HEK293 (cell line): ENCODE data around the gene EPHB1.

Source experiments
- CTCF ChIA-PET: fragments of 350-600 bp; formaldehyde crosslinking; extraction: SDS; loops from one replicate; lab custom pipeline; 2021; ENCODE audit warnings: antibody characterized with exemption; lab: Yijun Ruan, JAX
- POLR2A ChIA-PET: fragments of 300-600 bp; formaldehyde crosslinking; extraction: SDS; loops from one replicate; lab custom pipeline; 2020; ENCODE audit warnings: antibody characterized with exemption, inconsistent platforms; lab: Yijun Ruan, JAX
- H3K27ac ChIP-seq: fragments of 200-500 bp; sonication (Bioruptor generic); 2 replicates; pipeline ENCODE4 v1.5.1; 2014; ENCODE audit warnings: low read depth, low read length, control low read depth, inconsistent platforms; ENCODE audit errors: extremely low read depth
- H3K36me3 ChIP-seq, 2 experiments: fragments of 200-500 bp in 1 of 2; sonication (Bioruptor generic) in 1 of 2; 1 replicate in 1 of 2; 2 replicates in 1 of 2; pipeline ENCODE4 v1.5.1; 2014 to 2017; ENCODE audit warnings: inconsistent platforms in 2 of 2, low read length in 2 of 2; ENCODE audit not compliant: control insufficient read depth in 2 of 2, insufficient read depth in 1 of 2
- H3K4me1 ChIP-seq: fragments of 200-500 bp; sonication (Bioruptor generic); 2 replicates; pipeline ENCODE4 v1.5.1; 2014; ENCODE audit warnings: mild to moderate bottlenecking, low read length, inconsistent platforms; ENCODE audit not compliant: control insufficient read depth, insufficient read depth
- H3K4me3 ChIP-seq: 2 replicates; pipeline ENCODE4 v1.5.1; 2011; ENCODE audit warnings: low read depth, mild to moderate bottlenecking, control low read depth, low read length, moderate library complexity
- H3K9me3 ChIP-seq: fragments of 200-500 bp; sonication (Bioruptor generic); 2 replicates; pipeline ENCODE4 v1.5.1; 2014; ENCODE audit warnings: low read depth, low read length, inconsistent platforms; ENCODE audit not compliant: control insufficient read depth, insufficient read depth
- BCL11A ChIP-seq: fragments of 450-650 bp; formaldehyde crosslinking; IDR thresholded peaks from 2 replicates; pipeline ENCODE4 v1.5.1; 2016; ENCODE audit warnings: low read depth, missing biosample characterization, missing genetic modification characterization
- GLIS2 ChIP-seq: fragments of 450-650 bp; formaldehyde crosslinking; IDR thresholded peaks from 2 replicates; pipeline ENCODE4 v1.5.1; 2016; ENCODE audit warnings: missing biosample characterization, missing genetic modification characterization
- IKZF3 ChIP-seq: fragments of 450-650 bp; IDR thresholded peaks from 2 replicates; pipeline ENCODE4 v1.5.0; 2018; ENCODE audit warnings: missing biosample characterization, mild to moderate bottlenecking, missing genetic modification characterization, moderate library complexity
- KLF16 ChIP-seq: fragments of 450-650 bp; formaldehyde crosslinking; IDR thresholded peaks from 2 replicates; pipeline ENCODE4 v1.5.1; 2017; ENCODE audit warnings: missing biosample characterization, missing genetic modification characterization
- OSR2 ChIP-seq: fragments of 450-650 bp; formaldehyde crosslinking; IDR thresholded peaks from 2 replicates; pipeline ENCODE4 v1.5.1; 2016; ENCODE audit warnings: missing biosample characterization, missing genetic modification characterization
- SALL2 ChIP-seq: fragments of 450-650 bp; formaldehyde crosslinking; IDR thresholded peaks from 2 replicates; pipeline ENCODE4 v1.5.0; 2017; ENCODE audit warnings: missing biosample characterization, mild to moderate bottlenecking, missing genetic modification characterization, borderline replicate concordance
- SCRT1 ChIP-seq: fragments of 450-650 bp; formaldehyde crosslinking; IDR thresholded peaks from 2 replicates; pipeline ENCODE4 v1.5.1; 2016; ENCODE audit warnings: missing biosample characterization, missing genetic modification characterization, borderline replicate concordance
- SETDB1 ChIP-seq: IDR thresholded peaks from one replicate; pipeline ENCODE4 v1.6.1; 2017; ENCODE audit warnings: mild to moderate bottlenecking, low read length, moderate library complexity, mixed read lengths; ENCODE audit not compliant: insufficient read length
- ZNF2 ChIP-seq: fragments of 450-650 bp; formaldehyde crosslinking; IDR thresholded peaks from 2 replicates; pipeline ENCODE4 v1.5.1; 2016; ENCODE audit warnings: missing biosample characterization, missing genetic modification characterization
- ZNF37A ChIP-seq: fragments of 450-650 bp; IDR thresholded peaks from 2 replicates; pipeline ENCODE4 v1.5.1; 2018; ENCODE audit warnings: missing biosample characterization, missing genetic modification characterization
- ZNF423 ChIP-seq: fragments of 450-650 bp; formaldehyde crosslinking; IDR thresholded peaks from 2 replicates; pipeline ENCODE4 v1.5.1; 2016; ENCODE audit warnings: missing biosample characterization, missing genetic modification characterization
- ZNF433 ChIP-seq: fragments of 450-650 bp; formaldehyde crosslinking; IDR thresholded peaks from 2 replicates; pipeline ENCODE4 v1.5.1; 2016; ENCODE audit warnings: missing biosample characterization, missing genetic modification characterization, low read depth
- ZNF473 ChIP-seq: fragments of 450-650 bp; formaldehyde crosslinking; IDR thresholded peaks from 2 replicates; pipeline ENCODE4 v1.5.1; 2017; ENCODE audit warnings: missing biosample characterization, missing genetic modification characterization
- ZNF501 ChIP-seq: fragments of 450-650 bp; formaldehyde crosslinking; IDR thresholded peaks from 2 replicates; pipeline ENCODE4 v1.5.1; 2016; ENCODE audit warnings: missing biosample characterization, missing genetic modification characterization
- ZNF510 ChIP-seq: fragments of 450-650 bp; formaldehyde crosslinking; IDR thresholded peaks from 2 replicates; pipeline ENCODE4 v1.5.1; 2018; ENCODE audit warnings: mild to moderate bottlenecking, missing genetic modification characterization, missing biosample characterization; ENCODE audit not compliant: insufficient replicate concordance
- ZNF596 ChIP-seq: fragments of 450-650 bp; IDR thresholded peaks from 2 replicates; pipeline ENCODE4 v1.5.0; 2018; ENCODE audit warnings: missing biosample characterization, mild to moderate bottlenecking, missing genetic modification characterization, moderate library complexity
- ZNF624 ChIP-seq: fragments of 450-650 bp; formaldehyde crosslinking; IDR thresholded peaks from 2 replicates; pipeline ENCODE4 v1.5.1; 2017; ENCODE audit warnings: missing biosample characterization, missing genetic modification characterization
- ZNF670 ChIP-seq: fragments of 450-650 bp; formaldehyde crosslinking; IDR thresholded peaks from 2 replicates; pipeline ENCODE4 v1.5.1; 2016; ENCODE audit warnings: missing biosample characterization, missing genetic modification characterization, low read depth
- ZNF777 ChIP-seq: fragments of 450-650 bp; formaldehyde crosslinking; IDR thresholded peaks from 2 replicates; pipeline ENCODE4 v1.5.1; 2017; ENCODE audit warnings: missing biosample characterization, missing genetic modification characterization, borderline replicate concordance
- ZSCAN30 ChIP-seq: fragments of 450-650 bp; IDR thresholded peaks from 2 replicates; pipeline ENCODE4 v1.5.1; 2018; ENCODE audit warnings: missing biosample characterization, mild to moderate bottlenecking, missing genetic modification characterization, moderate library complexity
- TF ChIP-seq, protein P1 (sequence below): fragments of 450-650 bp; formaldehyde crosslinking; IDR thresholded peaks from 2 replicates; pipeline ENCODE4 v1.5.1; 2017; ENCODE audit warnings: missing biosample characterization, missing genetic modification characterization
- TF ChIP-seq, protein P2 (sequence below): fragments of 450-650 bp; formaldehyde crosslinking; IDR thresholded peaks from 2 replicates; pipeline ENCODE4 v1.5.1; 2016; ENCODE audit warnings: missing biosample characterization, missing genetic modification characterization
- TF ChIP-seq, protein P3 (sequence below): fragments of 450-650 bp; formaldehyde crosslinking; IDR thresholded peaks from 2 replicates; pipeline ENCODE4 v1.5.1; 2016; ENCODE audit warnings: missing biosample characterization, missing genetic modification characterization

Gene EPHB1

GRCh38 chr3:135301670-135302069 is 506.6 kb downstream of the EPHB1 start:
- POLR2A ChIA-PET: no interaction called here
- CTCF ChIA-PET: interaction anchor here (0.5 kb wide), 1 partner anchor 518 kb away, joined by 7 read pairs; no protein-coding TSS in a partner anchor
- TF ChIP-seq, protein P1, sequence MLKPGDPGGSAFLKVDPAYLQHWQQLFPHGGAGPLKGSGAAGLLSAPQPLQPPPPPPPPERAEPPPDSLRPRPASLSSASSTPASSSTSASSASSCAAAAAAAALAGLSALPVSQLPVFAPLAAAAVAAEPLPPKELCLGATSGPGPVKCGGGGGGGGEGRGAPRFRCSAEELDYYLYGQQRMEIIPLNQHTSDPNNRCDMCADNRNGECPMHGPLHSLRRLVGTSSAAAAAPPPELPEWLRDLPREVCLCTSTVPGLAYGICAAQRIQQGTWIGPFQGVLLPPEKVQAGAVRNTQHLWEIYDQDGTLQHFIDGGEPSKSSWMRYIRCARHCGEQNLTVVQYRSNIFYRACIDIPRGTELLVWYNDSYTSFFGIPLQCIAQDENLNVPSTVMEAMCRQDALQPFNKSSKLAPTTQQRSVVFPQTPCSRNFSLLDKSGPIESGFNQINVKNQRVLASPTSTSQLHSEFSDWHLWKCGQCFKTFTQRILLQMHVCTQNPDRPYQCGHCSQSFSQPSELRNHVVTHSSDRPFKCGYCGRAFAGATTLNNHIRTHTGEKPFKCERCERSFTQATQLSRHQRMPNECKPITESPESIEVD: no peak
- TF ChIP-seq ZNF777 (tag by site-specific recombination): no peak
- TF ChIP-seq ZNF37A (tag by site-specific recombination): no peak
- TF ChIP-seq SETDB1: no peak
- no peak for TF ChIP-seq ZNF670 (tag by site-specific recombination)
- Histone ChIP-seq H3K9me3 (no peaks in the 10 kb centered on the region), H3K4me3 (no peak overlapping the region), H3K36me3 (no peaks in the 10 kb centered on the region), H3K27ac (no peak overlapping the region), H3K4me1 (no peaks in the 10 kb centered on the region)

- CTCF ChIA-PET: no interaction called here
These were observed 509.3 kb downstream of the EPHB1 start for GRCh38 chr3:135304378-135304777.

More at GRCh38 chr3:135304378-135304777, 509.3 kb downstream of the EPHB1 start:
- Histone ChIP-seq H3K36me3 (no peaks in the 10 kb centered on the region), H3K4me3 (no peak overlapping the region), H3K9me3 (no peaks in the 10 kb centered on the region), H3K27ac (no peak overlapping the region), H3K4me1 (no peaks in the 10 kb centered on the region)
- POLR2A ChIA-PET: no interaction called here
- TF ChIP-seq ZNF2: no peak
- no peak for TF ChIP-seq GLIS2 (tag by site-specific recombination)
- TF ChIP-seq, protein P2, sequence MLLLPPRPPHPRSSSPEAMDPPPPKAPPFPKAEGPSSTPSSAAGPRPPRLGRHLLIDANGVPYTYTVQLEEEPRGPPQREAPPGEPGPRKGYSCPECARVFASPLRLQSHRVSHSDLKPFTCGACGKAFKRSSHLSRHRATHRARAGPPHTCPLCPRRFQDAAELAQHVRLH (tag by site-specific recombination): no peak
- TF ChIP-seq SCRT1 (tag by site-specific recombination): no peak
- TF ChIP-seq ZNF473 (tag by site-specific recombination): no peak
- no peak for TF ChIP-seq ZNF501 (tag by site-specific recombination)
- no peak for TF ChIP-seq ZNF596 (tag by site-specific recombination)
- TF ChIP-seq ZNF433 (tag by site-specific recombination): no peak
- TF ChIP-seq, protein P1: no peak
- TF ChIP-seq OSR2 (tag by site-specific recombination): no peak
- TF ChIP-seq BCL11A (tag by site-specific recombination): no peak
- no peak for TF ChIP-seq ZSCAN30 (tag by site-specific recombination)
- no peak for TF ChIP-seq ZNF423 (tag by site-specific recombination)
- TF ChIP-seq KLF16 (tag by site-specific recombination): no peak
- TF ChIP-seq SALL2 (tag by site-specific recombination): no peak
- TF ChIP-seq, protein P3, sequence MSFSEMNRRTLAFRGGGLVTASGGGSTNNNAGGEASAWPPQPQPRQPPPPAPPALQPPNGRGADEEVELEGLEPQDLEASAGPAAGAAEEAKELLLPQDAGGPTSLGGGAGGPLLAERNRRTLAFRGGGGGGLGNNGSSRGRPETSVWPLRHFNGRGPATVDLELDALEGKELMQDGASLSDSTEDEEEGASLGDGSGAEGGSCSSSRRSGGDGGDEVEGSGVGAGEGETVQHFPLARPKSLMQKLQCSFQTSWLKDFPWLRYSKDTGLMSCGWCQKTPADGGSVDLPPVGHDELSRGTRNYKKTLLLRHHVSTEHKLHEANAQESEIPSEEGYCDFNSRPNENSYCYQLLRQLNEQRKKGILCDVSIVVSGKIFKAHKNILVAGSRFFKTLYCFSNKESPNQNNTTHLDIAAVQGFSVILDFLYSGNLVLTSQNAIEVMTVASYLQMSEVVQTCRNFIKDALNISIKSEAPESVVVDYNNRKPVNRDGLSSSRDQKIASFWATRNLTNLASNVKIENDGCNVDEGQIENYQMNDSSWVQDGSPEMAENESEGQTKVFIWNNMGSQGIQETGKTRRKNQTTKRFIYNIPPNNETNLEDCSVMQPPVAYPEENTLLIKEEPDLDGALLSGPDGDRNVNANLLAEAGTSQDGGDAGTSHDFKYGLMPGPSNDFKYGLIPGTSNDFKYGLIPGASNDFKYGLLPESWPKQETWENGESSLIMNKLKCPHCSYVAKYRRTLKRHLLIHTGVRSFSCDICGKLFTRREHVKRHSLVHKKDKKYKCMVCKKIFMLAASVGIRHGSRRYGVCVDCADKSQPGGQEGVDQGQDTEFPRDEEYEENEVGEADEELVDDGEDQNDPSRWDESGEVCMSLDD: no peak
- TF ChIP-seq IKZF3 (tag by site-specific recombination): no peak
- TF ChIP-seq ZNF510 (tag by site-specific recombination): no peak
- TF ChIP-seq ZNF624: no peak
- no peak for TF ChIP-seq SETDB1
